Urinary bladder (tissue), 4 donors: ENCODE data around the gene PFKFB3. TPM values are rescaled to one million over a fixed set of nuclear protein-coding genes. Genes with fewer than 3 reads are reported as not detected.

Experiments used
- DNase-seq: peaks from one replicate; pipeline ENCODE4 v3.0.0-alpha.2; 2015; ENCODE audit errors: extremely low spot score
- H3K27ac ChIP-seq: one replicate; pipeline ENCODE4 v1.5.1; 2013; ENCODE audit warnings: low read depth, mild to moderate bottlenecking, moderate library complexity
- H3K36me3 ChIP-seq: one replicate; pipeline ENCODE4 v1.6.1; 2013; ENCODE audit warnings: mild to moderate bottlenecking, moderate library complexity; ENCODE audit not compliant: insufficient read depth
- H3K4me1 ChIP-seq: one replicate; pipeline ENCODE4 v1.6.1; 2013; ENCODE audit warnings: mild to moderate bottlenecking, moderate library complexity; ENCODE audit not compliant: insufficient read depth
- H3K4me3 ChIP-seq: one replicate; pipeline ENCODE4 v1.5.1; 2013; ENCODE audit warnings: low read depth, low read length
- WGBS: extraction: QIAGEN DNeasy Blood & Tissue Kit; methylation state at CpG from one replicate; pipeline ENCODE4 v1.1.7; 2013; 5-methylcytosine and 5-hydroxymethylcytosine counted together
- polyA plus RNA-seq: library from polyadenylated mRNA; stranded (reverse); fragments of 200-250 nt; gene quantifications from one replicate; pipeline ENCODE4 v1.2.3, GENCODE V29; 2013
- total RNA-seq: library from RNA; depleted of rRNA; stranded (reverse); fragments of >200 nt; gene quantifications from one replicate; pipeline ENCODE4 v1.2.3, GENCODE V29; 2014
- donor health status: healthy with polysubstance abuse.
- donor health status: healthy.

PFKFB3 gene
- total and polyA plus RNA-seq, 2 donors: 6.5 to 31.8 TPM

DNA sequence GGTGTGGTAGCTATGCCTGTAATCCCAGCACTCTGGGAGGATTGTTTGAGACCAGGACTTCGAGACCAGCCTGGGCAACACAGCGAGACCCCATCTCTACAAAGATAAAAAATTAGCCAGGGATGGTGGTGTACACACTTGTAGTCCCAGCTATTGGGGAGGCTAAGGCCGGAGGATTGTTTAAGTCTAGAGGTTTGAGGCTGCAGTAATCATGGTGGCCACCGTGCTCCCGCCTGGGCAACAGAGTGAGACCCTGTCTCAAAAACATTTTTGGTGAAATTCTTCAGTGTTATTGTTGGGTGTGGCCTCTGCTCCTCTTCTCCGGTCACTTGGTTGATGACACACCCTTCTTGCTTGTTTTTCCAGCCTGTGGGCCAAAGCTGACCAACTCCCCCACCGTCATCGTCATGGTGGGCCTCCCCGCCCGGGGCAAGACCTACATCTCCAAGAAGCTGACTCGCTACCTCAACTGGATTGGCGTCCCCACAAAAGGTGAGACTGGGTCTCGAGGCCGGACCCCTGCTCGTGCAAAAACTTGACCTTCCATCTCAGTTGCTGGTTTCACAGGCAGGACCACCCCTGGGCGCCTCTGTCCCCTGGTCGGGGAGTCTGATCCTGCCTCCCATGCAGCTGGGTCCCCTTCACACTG is 10.6 kb downstream of the PFKFB3 start:
- Histone ChIP-seq H3K4me3 (no peak overlapping the region), H3K4me1 (no peaks in the 10 kb centered on the region), H3K36me3 (peaks cover 6% of the 10 kb centered on the region), H3K27ac (no peak overlapping the region)
- DNase-seq: no peak
- 90% methylated on average over 17 of the region's 17 CpGs for WGBS

DNA sequence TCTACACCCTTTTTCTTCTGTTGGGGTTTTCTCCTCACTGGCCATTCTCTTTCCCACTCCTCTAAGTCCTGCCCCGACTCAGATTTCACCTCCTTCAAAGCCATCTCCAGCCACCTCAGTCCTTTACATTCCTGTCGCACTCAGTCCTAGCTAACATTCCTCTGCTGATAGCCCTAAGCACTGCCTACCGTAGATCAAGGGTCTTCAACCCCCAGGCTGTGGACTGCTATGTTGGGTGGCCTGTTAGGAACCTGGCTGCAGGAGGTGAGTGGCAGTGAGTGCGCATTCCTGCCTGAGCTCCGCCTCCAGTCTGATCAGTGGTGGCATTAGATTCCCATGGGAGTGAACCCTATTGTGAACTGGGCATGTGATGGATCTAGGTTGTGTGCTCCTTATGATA is 11.2 kb downstream of the PFKFB3 start:
- no peak overlapping the region for H3K4me3 ChIP-seq
- H3K27ac ChIP-seq: no peak overlapping the region
- WGBS: 93% methylated on average over 5 of the region's 5 CpGs
- no peaks in the 10 kb centered on the region for H3K4me1 ChIP-seq
- H3K36me3 ChIP-seq: peaks cover 6% of the 10 kb centered on the region
- no peak for DNase-seq

GRCh38 chr10:6214612-6215011 is 11.9 kb downstream of the PFKFB3 start:
- peaks cover 6% of the 10 kb centered on the region for H3K36me3 ChIP-seq

DNA sequence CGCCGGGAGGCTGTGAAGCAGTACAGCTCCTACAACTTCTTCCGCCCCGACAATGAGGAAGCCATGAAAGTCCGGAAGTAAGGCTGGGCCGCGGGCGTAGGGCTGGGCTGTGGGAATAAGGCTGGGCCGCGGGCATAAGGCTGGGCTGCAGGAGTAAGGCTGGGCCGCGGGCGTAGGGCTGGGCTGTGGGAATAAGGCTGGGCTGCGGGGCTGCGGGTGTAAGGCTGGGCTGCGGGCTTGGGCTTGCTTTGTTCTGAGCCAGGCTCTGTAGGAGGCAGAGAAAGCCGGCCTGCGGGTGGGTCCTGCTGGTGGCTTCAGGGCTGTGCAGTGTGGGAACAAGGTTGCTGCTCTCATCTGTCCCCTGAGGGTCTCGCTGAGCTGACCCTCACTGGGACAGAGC is 12.5 kb downstream of the PFKFB3 start:
- Histone ChIP-seq H3K4me3 (no peak overlapping the region), H3K27ac (no peak overlapping the region), H3K4me1 (no peaks in the 10 kb centered on the region), H3K36me3 (peaks cover 6% of the 10 kb centered on the region)
- DNase-seq: no peak
- WGBS: 95% methylated on average over 19 of the region's 19 CpGs

More at GRCh38 chr10:6214612-6215011, 11.9 kb downstream of the PFKFB3 start:
- Histone ChIP-seq H3K4me3 (no peak overlapping the region), H3K4me1 (no peaks in the 10 kb centered on the region), H3K27ac (no peak overlapping the region)
- no peak for DNase-seq
- 97% methylated on average over 7 of the region's 7 CpGs for WGBS

- WGBS: 90% methylated on average over 24 of the region's 24 CpGs
- H3K4me1 ChIP-seq: no peaks in the 10 kb centered on the region
- H3K27ac ChIP-seq: no peak overlapping the region
- H3K36me3 ChIP-seq: peaks cover 6% of the 10 kb centered on the region
- no peak for DNase-seq
- H3K4me3 ChIP-seq: no peak overlapping the region
These were observed 13.2 kb downstream of the PFKFB3 start for GRCh38 chr10:6215683-6216484.

GRCh38 chr10:6216916-6217315 is 14.2 kb downstream of the PFKFB3 start:
- no peak overlapping the region for H3K4me3 ChIP-seq
- no peak for DNase-seq
- peaks cover 6% of the 10 kb centered on the region for H3K36me3 ChIP-seq
- 89% methylated on average over 20 of the region's 20 CpGs for WGBS
- no peak overlapping the region for H3K27ac ChIP-seq
- H3K4me1 ChIP-seq: no peaks in the 10 kb centered on the region

DNA sequence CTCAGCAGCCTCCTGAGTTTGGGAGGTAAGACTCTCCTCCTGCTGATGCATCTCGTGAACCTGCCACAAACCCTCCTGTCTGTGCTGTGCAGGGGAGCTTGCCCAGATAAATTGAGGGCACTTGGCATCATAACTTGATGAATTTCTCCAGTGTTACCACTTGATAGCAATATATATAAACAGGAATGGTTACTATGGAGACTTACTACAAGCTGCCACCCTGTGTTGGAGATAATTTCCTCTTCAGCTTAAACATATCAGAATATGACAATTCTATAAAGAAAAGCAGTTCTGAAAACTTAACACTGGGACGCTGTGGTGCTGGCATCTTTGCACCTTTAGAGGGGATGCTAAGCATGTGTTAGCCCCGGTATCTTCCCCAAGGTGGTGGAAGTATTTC is 14.9 kb downstream of the PFKFB3 start:
- no peak for DNase-seq
- WGBS: 72% methylated on average over 3 of the region's 3 CpGs
- Histone ChIP-seq H3K4me3 (no peak overlapping the region), H3K36me3 (peaks cover 6% of the 10 kb centered on the region), H3K27ac (no peak overlapping the region), H3K4me1 (no peaks in the 10 kb centered on the region)

- H3K4me3 ChIP-seq: no peak overlapping the region
- 88% methylated on average over 24 of the region's 24 CpGs for WGBS
- no peak for DNase-seq
- H3K4me1 ChIP-seq: no peaks in the 10 kb centered on the region
- H3K36me3 ChIP-seq: peaks cover 7% of the 10 kb centered on the region
- H3K27ac ChIP-seq: no peak overlapping the region
These were observed 16.2 kb downstream of the PFKFB3 start for GRCh38 chr10:6218692-6219493.

GRCh38 chr10:6219494-6219836 is 16.7 kb downstream of the PFKFB3 start:
- no peak for DNase-seq
- 78% methylated on average over 10 of the region's 10 CpGs for WGBS
- no peaks in the 10 kb centered on the region for H3K4me1 ChIP-seq
- peaks cover 10% of the 10 kb centered on the region for H3K36me3 ChIP-seq
- H3K4me3 ChIP-seq: no peak overlapping the region
- H3K27ac ChIP-seq: no peak overlapping the region

GRCh38 chr10:6220418-6221191 is 17.9 kb downstream of the PFKFB3 start:
- DNase-seq: no peak
- Histone ChIP-seq H3K4me3 (no peak overlapping the region), H3K4me1 (no peaks in the 10 kb centered on the region), H3K27ac (no peak overlapping the region), H3K36me3 (peaks cover 7% of the 10 kb centered on the region)
- WGBS: 93% methylated on average over 32 of the region's 32 CpGs

- WGBS: 95% methylated on average over 30 of the region's 30 CpGs
- Histone ChIP-seq H3K4me1 (no peaks in the 10 kb centered on the region), H3K4me3 (no peak overlapping the region), H3K27ac (no peak overlapping the region), H3K36me3 (peaks cover 7% of the 10 kb centered on the region)
- no peak for DNase-seq
These were observed 18.6 kb downstream of the PFKFB3 start for GRCh38 chr10:6221192-6221940.

- Histone ChIP-seq H3K27ac (no peak overlapping the region), H3K36me3 (peaks cover 7% of the 10 kb centered on the region), H3K4me3 (no peak overlapping the region), H3K4me1 (no peaks in the 10 kb centered on the region)
- no peak for DNase-seq
- WGBS: 80% methylated on average over 21 of the region's 21 CpGs
These were observed 19.4 kb downstream of the PFKFB3 start for GRCh38 chr10:6221971-6222751.
